HG02981 (cell line): ENCODE results near the gene MAFB.
"Not testable (repeated sequence)": the region's sequence is repeated elsewhere in the genome, so short reads cannot be mapped to it uniquely, and the experiment has no call there.

Source experiments
- ATAC-seq: cut with Tn5 transposase; IDR thresholded peaks from one replicate; pipeline ENCODE4 v1.9.1; 2021; ENCODE audit warnings: mild to moderate bottlenecking, moderate library complexity; ENCODE audit not compliant: unreplicated experiment

MAFB gene

DNA sequence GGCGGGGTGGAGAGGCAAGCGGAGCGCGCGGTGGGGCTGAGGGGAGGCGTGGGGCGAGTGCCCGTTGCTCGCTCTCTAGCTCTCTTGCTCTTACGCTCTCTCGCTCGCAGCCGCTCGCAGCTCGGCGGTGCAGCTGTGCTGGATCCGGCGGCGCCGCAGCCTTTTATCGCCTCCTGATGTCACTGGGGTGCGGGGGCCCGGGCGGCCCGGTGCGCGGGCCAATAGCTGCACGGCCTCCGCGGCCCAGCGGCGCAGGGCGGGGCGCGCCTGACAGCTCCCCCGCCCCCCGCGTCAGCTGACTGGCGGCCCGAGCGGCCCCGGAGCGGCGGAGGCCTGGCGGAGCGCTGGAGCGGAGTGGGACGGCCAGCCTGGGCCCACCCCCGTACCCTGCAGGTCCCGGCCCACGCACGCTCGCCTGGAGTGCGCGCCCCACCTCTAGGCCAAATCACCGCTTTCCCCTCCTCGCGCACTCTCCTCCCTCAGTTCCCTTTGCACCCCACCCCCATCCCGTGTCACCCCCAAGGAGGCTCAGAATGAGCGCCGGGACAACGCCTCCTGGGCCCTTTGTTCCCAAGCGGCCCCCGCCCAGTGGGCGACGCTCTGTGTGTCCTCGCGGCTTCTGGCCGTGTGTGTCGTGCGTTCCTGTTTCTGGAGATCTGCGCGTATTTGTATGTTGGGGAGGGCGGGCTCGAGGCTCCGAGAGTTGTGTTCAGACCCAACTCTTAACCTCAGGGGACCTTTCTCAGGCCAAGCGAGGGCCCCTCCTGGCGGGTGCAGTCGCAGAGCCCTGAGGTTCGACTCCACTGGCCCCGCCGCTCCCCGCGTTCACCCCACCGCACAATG, at the start of gene MAFB:
Gene MAFB, minus strand, starts transcription at position 137 of the 843 bp plus-strand sequence. CDS start 386 bp downstream, outside the sequence.
- ATAC-seq: no peak

DNA sequence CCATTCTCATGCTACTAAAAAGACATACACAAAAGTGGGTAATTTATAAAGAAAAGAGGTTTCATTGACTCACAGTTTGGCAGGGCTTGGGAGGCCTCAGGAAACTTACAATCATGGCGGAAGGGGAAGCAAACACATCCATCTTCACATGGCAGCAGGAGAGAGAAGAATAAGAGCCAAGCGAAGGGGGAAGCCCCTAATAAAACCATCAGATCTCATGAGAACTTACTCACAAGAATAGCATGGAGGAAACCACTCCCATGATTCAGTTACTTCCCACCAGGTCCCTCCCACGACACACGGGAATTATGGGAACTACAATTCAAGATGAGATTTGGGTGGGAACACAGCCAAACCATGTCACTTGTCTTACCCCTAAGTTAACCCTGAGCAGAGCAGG, 47.4 kb upstream of the MAFB start:
- not testable (repeated sequence) for ATAC-seq

DNA sequence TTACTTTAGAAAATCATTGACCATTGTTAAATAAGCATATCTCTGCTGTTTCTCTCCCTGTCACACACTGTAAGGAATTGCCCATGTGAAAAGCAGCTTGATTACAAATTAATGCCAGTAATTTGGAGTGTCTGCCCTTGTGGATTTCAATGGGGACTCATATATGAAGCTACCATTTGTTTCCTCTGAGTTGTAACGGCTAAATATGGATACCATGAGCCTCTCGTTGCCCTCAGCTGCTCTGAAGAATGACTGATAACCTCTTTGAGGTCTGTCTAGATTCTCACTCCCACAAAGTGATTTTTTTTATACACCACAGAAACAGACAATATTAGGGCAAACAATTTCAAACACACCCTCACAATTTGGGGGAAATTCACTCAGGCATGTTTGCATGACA, 40.0 kb upstream of the MAFB start:
- no peak for ATAC-seq

DNA sequence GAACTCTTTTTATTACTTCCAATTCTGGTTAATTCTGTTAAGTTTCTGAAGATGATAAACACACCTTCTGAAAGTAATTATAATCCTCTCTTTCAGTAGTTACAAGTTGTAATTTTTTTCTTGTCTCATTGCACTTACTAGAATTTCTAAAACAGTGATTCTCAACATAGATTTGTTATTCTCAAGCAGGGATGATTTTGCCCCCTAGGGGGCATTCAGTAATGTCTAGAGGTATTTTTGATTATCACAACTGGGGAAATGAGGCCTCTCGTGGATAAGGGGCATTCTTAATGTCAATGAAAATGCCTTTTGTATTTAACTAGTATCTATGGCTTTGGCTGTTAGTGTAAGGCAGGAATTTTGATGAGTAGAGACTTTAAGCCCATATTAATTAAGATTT, 39.4 kb upstream of the MAFB start:
- ATAC-seq: no peak

GRCh38 chr20:40727960-40728359, 38.9 kb upstream of the MAFB start:
- ATAC-seq: no peak

DNA sequence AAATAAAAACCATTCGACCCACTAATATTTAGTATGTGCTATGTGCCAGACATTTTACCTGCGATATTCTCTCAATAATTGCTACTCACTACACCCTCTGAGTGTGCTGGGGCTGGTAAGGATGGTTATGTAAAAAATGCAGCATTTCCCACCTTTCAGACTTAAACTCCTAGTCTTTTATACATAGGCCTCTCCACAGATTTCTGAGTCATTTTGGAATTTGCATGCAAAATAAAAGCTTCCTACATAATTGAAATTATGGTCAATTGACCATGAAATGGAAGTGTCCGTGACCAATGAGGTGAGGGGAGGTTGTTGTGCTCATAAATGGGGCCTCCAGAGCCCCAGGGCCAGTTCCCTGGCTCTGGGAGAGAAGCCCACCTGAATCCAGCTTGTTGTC, 37.7 kb upstream of the MAFB start:
- ATAC-seq: no peak

DNA sequence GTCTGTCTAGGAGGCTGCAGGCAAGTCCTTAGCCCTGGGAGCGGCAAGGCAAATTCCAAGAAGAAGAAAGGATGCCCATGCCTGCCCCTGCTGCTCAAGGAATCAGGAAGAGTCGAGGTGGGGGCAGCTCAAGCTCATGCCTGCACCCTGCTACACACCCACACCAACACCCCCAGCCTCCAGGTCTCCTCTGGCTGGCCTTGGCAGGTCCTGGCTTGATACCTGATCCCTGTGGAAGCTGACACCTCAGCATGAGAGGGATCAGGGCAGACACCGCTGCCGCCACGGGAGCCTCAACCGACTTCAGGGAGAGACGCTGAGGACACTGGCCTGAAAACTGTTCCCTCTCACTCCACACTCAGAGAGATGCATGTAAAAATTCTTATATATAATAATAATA, 35.5 kb upstream of the MAFB start:
- ATAC-seq: no peak

- ATAC-seq: no peak
Measured at GRCh38 chr20:40720826-40721225, 31.8 kb upstream of the MAFB start.

DNA sequence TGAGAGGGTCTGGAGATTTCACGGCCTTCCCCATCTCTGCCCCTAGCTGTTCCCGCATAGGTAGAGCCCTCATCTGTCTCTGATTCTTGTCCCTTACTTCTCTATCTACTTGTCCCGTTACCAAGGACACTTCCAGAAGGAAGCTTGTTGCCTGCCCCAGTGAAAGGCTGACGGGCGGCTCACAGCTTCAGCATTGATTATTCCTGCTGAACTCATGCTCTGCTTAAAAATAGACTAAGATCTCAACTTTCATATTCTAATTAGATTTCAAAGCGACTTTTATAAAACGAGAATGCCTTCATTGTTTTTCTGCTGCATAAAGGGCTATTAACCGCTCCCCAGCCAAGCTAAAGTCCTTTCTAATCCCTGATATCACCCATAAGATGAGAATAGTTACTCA, 31.1 kb upstream of the MAFB start:
- no peak for ATAC-seq

GRCh38 chr20:40718982-40719729, 30.1 kb upstream of the MAFB start:
- ATAC-seq: no peak

GRCh38 chr20:40718214-40718977, 29.4 kb upstream of the MAFB start:
- no peak for ATAC-seq

- ATAC-seq: no peak
Measured at GRCh38 chr20:40717343-40717865, 28.4 kb upstream of the MAFB start.

GRCh38 chr20:40715491-40715890, 26.5 kb upstream of the MAFB start:
- ATAC-seq: no peak

DNA sequence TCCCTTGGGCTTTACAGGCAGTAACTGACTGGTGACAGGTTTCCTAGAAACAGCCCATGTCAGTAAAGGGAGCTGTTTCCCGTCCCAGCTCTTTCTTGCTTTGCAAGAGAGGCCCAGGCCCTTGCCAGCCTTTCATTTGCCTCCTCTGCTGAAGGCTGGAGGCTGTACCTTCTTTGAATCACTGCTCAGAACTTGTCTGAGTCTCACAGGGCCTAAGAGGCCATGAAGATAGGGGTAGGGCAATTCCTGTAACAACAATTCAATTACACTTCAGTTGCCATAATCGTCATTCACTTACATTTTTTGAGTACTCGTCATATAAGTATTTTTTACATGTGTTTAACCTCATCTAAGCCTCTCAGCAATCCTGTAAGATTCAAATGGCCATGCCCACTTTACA, 25.9 kb upstream of the MAFB start:
- ATAC-seq: no peak

GRCh38 chr20:40714109-40714508, 25.1 kb upstream of the MAFB start:
- ATAC-seq: no peak

- ATAC-seq: no peak
Measured at GRCh38 chr20:40713508-40713907, 24.5 kb upstream of the MAFB start.

- ATAC-seq: no peak
Measured at GRCh38 chr20:40711079-40711478, 22.0 kb upstream of the MAFB start.

DNA sequence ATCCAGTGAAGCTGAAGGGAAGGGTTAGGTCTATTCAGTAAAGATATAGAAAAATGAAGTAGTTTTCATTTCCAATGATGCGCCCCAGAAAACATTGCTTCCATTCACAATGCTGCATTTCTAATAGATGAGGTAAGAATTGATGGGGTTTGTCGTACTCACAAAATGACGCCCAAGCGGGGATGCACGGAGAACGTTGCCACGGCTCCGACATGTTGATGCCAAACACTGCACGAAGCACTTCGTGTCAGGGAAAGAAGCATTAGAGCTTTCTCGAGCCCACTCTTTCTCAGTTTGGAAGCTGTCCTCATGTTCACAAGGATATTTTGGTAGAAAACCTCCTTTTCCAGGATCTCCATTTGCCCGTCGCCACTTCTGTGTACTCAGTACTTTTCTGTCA, 21.6 kb upstream of the MAFB start:
- ATAC-seq: no peak

- ATAC-seq: no peak
Measured at GRCh38 chr20:40706977-40707582, 18.0 kb upstream of the MAFB start.

- no peak for ATAC-seq
Measured at GRCh38 chr20:40705413-40705812, 16.4 kb upstream of the MAFB start.

DNA sequence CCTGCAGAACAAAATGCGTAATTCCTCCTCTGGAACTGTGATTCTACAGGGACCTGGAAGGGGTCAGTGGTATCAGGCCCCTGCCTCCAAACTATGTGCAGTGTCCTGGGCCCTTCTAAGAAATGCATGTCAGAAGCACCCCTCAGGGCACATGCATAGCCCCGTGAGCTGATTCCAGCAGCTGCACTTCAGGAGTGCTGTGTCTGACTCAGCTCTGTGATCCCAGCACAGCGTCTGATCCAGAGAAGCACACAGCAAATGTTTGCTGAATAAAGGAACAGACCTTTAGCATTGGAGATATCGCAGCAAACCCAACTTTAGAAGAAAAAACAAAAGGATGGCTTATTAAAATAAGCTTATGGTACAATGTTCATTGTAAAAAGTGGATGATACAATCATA, 15.8 kb upstream of the MAFB start:
- ATAC-seq: no peak
